Vagina (tissue), 2 donors: ENCODE data around the gene KLHDC8A.

ENCODE experiments used
- CTCF ChIP-seq, 3 experiments: fragments of 450-650 bp in 2 of 3; fragments of 200-600 bp in 1 of 3; sonication (generic) in 1 of 3; IDR thresholded peaks; one replicate each; pipeline ENCODE4 v1.5.1; 2017 to 2019; ENCODE audit warnings: antibody characterized with exemption in 3 of 3, mild to moderate bottlenecking in 2 of 3, moderate library complexity in 2 of 3
- POLR2A ChIP-seq, 2 donors: fragments of 450-650 bp; IDR thresholded peaks; one replicate each; pipeline ENCODE4 v1.6.1; 2017; ENCODE audit warnings: antibody characterized with exemption in 2 of 2, mild to moderate bottlenecking in 2 of 2, moderate library complexity in 2 of 2
- POLR2AphosphoS5 ChIP-seq, 2 donors: sonication (generic); formaldehyde crosslinking; IDR thresholded peaks; one replicate each; pipeline ENCODE4 v1.9.0; 2017; ENCODE audit warnings: antibody characterized with exemption in 2 of 2, mild to moderate bottlenecking in 2 of 2, low read depth in 1 of 2; ENCODE audit not compliant: insufficient read depth in 1 of 2

GRCh38 chr1:205323794-205324193, 32.9 kb downstream of the KLHDC8A start:
- TF ChIP-seq CTCF (IDR thresholded peaks at IDR 0.05), result no peak
- no peak for TF ChIP-seq POLR2A (IDR thresholded peaks at IDR 0.05)
- TF ChIP-seq POLR2AphosphoS5 (IDR thresholded peaks at IDR 0.05; ENCODE audit: insufficient read depth in 1 of 2, low read depth in 1 of 2), result no peak
